IMR-90 (cell line): ENCODE data around the gene TENT5D. TPM values are rescaled to one million over a fixed set of nuclear protein-coding genes. Genes with fewer than 3 reads are reported as not detected.
"Not testable (repeated sequence)": the region's sequence is repeated elsewhere in the genome, so short reads cannot be mapped to it uniquely, and the experiment has no call there.

Experiments
- ATAC-seq: fragments of 200-7000 bp; cut with Tn5 transposase; 2 replicates; pipeline ENCODE4 v1.9.1; 2020; ENCODE audit warnings: low read depth, mild to moderate bottlenecking, moderate library complexity
- BruUV-seq: library from RNA; stranded (reverse); fragments of 400-500 nt; replicated peaks from 2 replicates; lab custom pipeline; 2021; lab: Mats Ljungman, UMichigan
- CTCF ChIA-PET: fragments of 300-600 bp; formaldehyde crosslinking; extraction: SDS; loops from one replicate; lab custom pipeline; 2021; ENCODE audit warnings: antibody characterized with exemption; lab: Yijun Ruan, JAX
- POLR2A ChIA-PET: fragments of 300-600 bp; sonication (Branson Sonifier 250); formaldehyde crosslinking; loops from one replicate; lab custom pipeline; 2022; ENCODE audit warnings: antibody characterized with exemption; ENCODE audit not compliant: unreplicated experiment; lab: Charles Lee
- DNase-seq: peaks from one replicate; pipeline ENCODE4 v3.0.0; 2013
- H2AFZ ChIP-seq: replicated peaks from 2 replicates; pipeline ENCODE3; 2013; ENCODE audit warnings: low read length, mild to moderate bottlenecking; ENCODE audit not compliant: poor library complexity
- H2AK5ac ChIP-seq: 2 replicates; pipeline ENCODE4 v1.6.1; 2013; ENCODE audit warnings: low read depth, low read length, inconsistent platforms
- H2AK9ac ChIP-seq: replicated peaks from 2 replicates; pipeline ENCODE3; 2013; ENCODE audit warnings: mild to moderate bottlenecking, low read depth, low read length, moderate library complexity; ENCODE audit not compliant: poor library complexity
- H2BK120ac ChIP-seq: 2 replicates; pipeline ENCODE4 v1.6.1; 2013; ENCODE audit warnings: low read depth, low read length, inconsistent platforms
- H2BK15ac ChIP-seq: 3 replicates; pipeline ENCODE4 v1.6.1; 2013; ENCODE audit warnings: low read depth, low read length, inconsistent platforms
- H2BK20ac ChIP-seq: 2 replicates; pipeline ENCODE4 v1.6.1; 2013; ENCODE audit warnings: low read depth, mild to moderate bottlenecking, inconsistent platforms, low read length, moderate library complexity
- H2BK5ac ChIP-seq: 2 replicates; pipeline ENCODE4 v1.6.1; 2013; ENCODE audit warnings: mild to moderate bottlenecking, low read depth, low read length, inconsistent platforms; ENCODE audit not compliant: poor library complexity, severe bottlenecking
- H3K14ac ChIP-seq: replicated peaks from 2 replicates; pipeline ENCODE4 v1.6.1; 2013; ENCODE audit warnings: low read depth, low read length, inconsistent platforms
- H3K18ac ChIP-seq: 2 replicates; pipeline ENCODE4 v1.6.1; 2013; ENCODE audit warnings: low read depth, low read length, control low read depth
- H3K23ac ChIP-seq: 2 replicates; pipeline ENCODE4 v1.6.1; 2013; ENCODE audit warnings: low read depth, low read length, inconsistent platforms
- H3K27ac ChIP-seq: 2 replicates; pipeline ENCODE4 v1.5.1; 2013; ENCODE audit warnings: mild to moderate bottlenecking, control low read depth, low read length; ENCODE audit not compliant: insufficient read depth
- H3K27me3 ChIP-seq: 2 replicates; pipeline ENCODE4 v1.6.1; 2013; ENCODE audit warnings: low read length; ENCODE audit not compliant: control insufficient read depth, insufficient read depth
- H3K36me3 ChIP-seq: 2 replicates; pipeline ENCODE4 v1.6.1; 2013; ENCODE audit warnings: low read length, mixed read lengths; ENCODE audit not compliant: control insufficient read depth, insufficient read depth
- H3K4ac ChIP-seq: 2 replicates; pipeline ENCODE4 v1.6.1; 2013; ENCODE audit warnings: low read depth, low read length, inconsistent platforms
- H3K4me1 ChIP-seq: 2 replicates; pipeline ENCODE4 v1.6.1; 2013; ENCODE audit warnings: low read length, mixed read lengths; ENCODE audit not compliant: control insufficient read depth, insufficient read depth
- H3K4me2 ChIP-seq: 2 replicates; pipeline ENCODE4 v1.6.1; 2013; ENCODE audit warnings: low read depth, mild to moderate bottlenecking, control low read depth, low read length, moderate library complexity
- H3K4me3 ChIP-seq: 2 replicates; pipeline ENCODE4 v1.5.1; 2013; ENCODE audit warnings: low read depth, mild to moderate bottlenecking, control low read depth, low read length, moderate library complexity; ENCODE audit not compliant: insufficient read depth
- H3K56ac ChIP-seq: 2 replicates; pipeline ENCODE4 v1.6.1; 2013; ENCODE audit warnings: low read length, inconsistent platforms; ENCODE audit not compliant: insufficient read depth; ENCODE audit errors: extremely low read depth
- H3K79me1 ChIP-seq, 2 experiments: 2 replicates each; pipeline ENCODE4 v1.6.1; 2013; ENCODE audit warnings: low read length in 2 of 2, inconsistent platforms in 1 of 2, low read depth in 1 of 2
- H3K9ac ChIP-seq: 2 replicates; pipeline ENCODE4 v1.6.1; 2013; ENCODE audit warnings: low read depth, low read length, control low read depth
- H3K9me1 ChIP-seq: 2 replicates; pipeline ENCODE4 v1.6.1; 2013; ENCODE audit warnings: low read length, inconsistent platforms; ENCODE audit not compliant: insufficient read depth
- H3K9me3 ChIP-seq: 2 replicates; pipeline ENCODE4 v1.6.1; 2013; ENCODE audit warnings: low read length; ENCODE audit not compliant: control insufficient read depth, insufficient read depth
- H4K20me1 ChIP-seq: 2 replicates; pipeline ENCODE4 v1.6.1; 2013; ENCODE audit warnings: low read length, inconsistent platforms; ENCODE audit not compliant: insufficient read depth
- H4K5ac ChIP-seq: 2 replicates; pipeline ENCODE4 v1.6.1; 2013; ENCODE audit warnings: mild to moderate bottlenecking, low read depth, low read length, control low read depth
- H4K8ac ChIP-seq, 2 experiments: 2 replicates each; pipeline ENCODE4 v1.6.1; 2013; ENCODE audit warnings: low read depth in 2 of 2, low read length in 2 of 2, control low read depth in 1 of 2, inconsistent platforms in 1 of 2
- H4K91ac ChIP-seq: 2 replicates; pipeline ENCODE4 v1.6.1; 2013; ENCODE audit warnings: low read depth, low read length, inconsistent platforms; ENCODE audit not compliant: insufficient read depth
- WGBS, 2 experiments: methylation state at CpG; one replicate each; pipeline versions ENCODE4 v1.1.5 to v1.1.7; 2013; ENCODE audit warnings: missing lambda C conversion rate in 2 of 2; ENCODE audit not compliant: insufficient read length in 1 of 2; ENCODE audit errors: extremely low coverage in 2 of 2; 5-methylcytosine and 5-hydroxymethylcytosine counted together
- dilution Hi-C: fragments of 300-500 bp; cut with HindIII; formaldehyde crosslinking; loops from one replicate; pipeline ENCODE4 v1.14.3; 2018; ENCODE audit warnings: low sequenced_read_pairs; ENCODE audit not compliant: unreplicated experiment
- in situ Hi-C: fragments of 300-500 bp; cut with MboI; formaldehyde crosslinking; loops from 3 replicates; pipeline ENCODE4 v1.14.3; 2019; ENCODE audit warnings: low sequenced_read_pairs, inconsistent platforms, mixed read lengths
- intact Hi-C: fragments of 100-400 bp; cut with micrococcal nuclease; formaldehyde crosslinking; loops from 2 replicates; pipeline ENCODE4 v1.10.0; 2022
- polyA plus RNA-seq, 3 experiments: library from polyadenylated mRNA; depleted of rRNA; stranded (reverse); fragments of >200 nt; gene quantifications; 2 replicates each; pipeline ENCODE4 v1.2.3, GENCODE V29; 2012; ENCODE audit warnings: low replicate concordance in 1 of 3
- total RNA-seq: library from RNA; depleted of rRNA; stranded (reverse); fragments of >200 nt; gene quantifications from 2 replicates; pipeline ENCODE4 v1.2.3, GENCODE V29; 2012

Gene TENT5D
- total and polyA plus RNA-seq, 2 of the 4 experiments (the other 2 are of a cell fraction), result not detected

DNA sequence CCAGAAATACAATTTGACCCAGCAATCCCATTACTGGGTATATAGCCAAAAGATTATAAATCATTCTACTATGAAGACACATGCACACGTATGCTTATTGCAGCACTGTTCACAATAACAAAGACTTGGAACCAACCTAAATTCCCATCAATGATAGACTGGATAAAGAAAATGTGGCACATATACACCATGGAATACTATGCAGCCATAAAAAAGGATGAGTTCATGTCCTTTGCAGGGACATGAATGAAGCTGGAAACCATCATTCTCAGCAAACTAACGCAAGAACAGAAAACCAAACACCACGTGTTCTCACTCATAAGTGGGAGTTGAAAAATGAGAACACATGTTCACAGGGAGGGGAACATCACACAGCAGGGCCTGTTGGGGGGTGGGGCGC, 47.9 kb downstream of the TENT5D start:
- H2BK20ac ChIP-seq, H3K4me3 ChIP-seq, H3K4ac ChIP-seq, H3K9me1 ChIP-seq, H4K20me1 ChIP-seq, H4K5ac ChIP-seq, H3K27ac ChIP-seq, ATAC-seq, H2AFZ ChIP-seq, H2AK5ac ChIP-seq, H4K91ac ChIP-seq, in situ Hi-C loops, H3K4me2 ChIP-seq, H3K9ac ChIP-seq, H2BK15ac ChIP-seq, H3K23ac ChIP-seq, H3K9me3 ChIP-seq, H2BK5ac ChIP-seq, DNase-seq, H3K56ac ChIP-seq, H3K79me1 ChIP-seq, intact Hi-C loops, H3K27me3 ChIP-seq, H3K4me1 ChIP-seq, POLR2A ChIA-PET, CTCF ChIA-PET, H3K14ac ChIP-seq, BruUV-seq, H2BK120ac ChIP-seq, H3K18ac ChIP-seq, H2AK9ac ChIP-seq, dilution Hi-C loops, H3K36me3 ChIP-seq, H4K8ac ChIP-seq: not testable (repeated sequence)
- WGBS, 2 experiments, result no CpG with 5 or more reads among the region's 4 CpGs
